ENCODE results near the gene PSMD13.
"Not testable (repeated sequence)": the region's sequence is repeated elsewhere in the genome, so short reads cannot be mapped to it uniquely, and the experiment has no call there.

The PSMD13 gene

GRCh38 chr11:236774-237767, at the start of gene PSMD13:
TSS of gene PSMD13 (plus strand) at chr11:236976. CDS start at chr11:237050, 74 bp downstream.
- peak; percentile 21 for DNase-seq

GRCh38 chr11:189200-189783, 47.5 kb upstream of the PSMD13 start:
- not testable (repeated sequence) for DNase-seq

- not testable (repeated sequence) for DNase-seq
These were observed 46.9 kb upstream of the PSMD13 start for GRCh38 chr11:189843-190311.

- not testable (repeated sequence) for DNase-seq
These were observed 46.2 kb upstream of the PSMD13 start for GRCh38 chr11:190546-190945.

- not testable (repeated sequence) for DNase-seq
These were observed 45.0 kb upstream of the PSMD13 start for GRCh38 chr11:191490-192478.

- DNase-seq: not testable (repeated sequence)
These were observed 44.1 kb upstream of the PSMD13 start, which contains the start of gene SCGB1C1 for GRCh38 chr11:192674-193128. TSS of gene SCGB1C1 (plus strand) at chr11:193078. CDS start at chr11:193100, 22 bp downstream.

- DNase-seq: not testable (repeated sequence)
These were observed 43.3 kb upstream of the PSMD13 start for GRCh38 chr11:193481-193880.

GRCh38 chr11:196786-197731, 39.7 kb upstream of the PSMD13 start:
- no peak for DNase-seq

- DNase-seq: no peak
These were observed 39.0 kb upstream of the PSMD13 start for GRCh38 chr11:197741-198235.

GRCh38 chr11:198236-198806, 38.5 kb upstream of the PSMD13 start:
- no peak for DNase-seq

- no peak for DNase-seq
These were observed 37.7 kb upstream of the PSMD13 start for GRCh38 chr11:199004-199581.

- no peak for DNase-seq
These were observed 37.0 kb upstream of the PSMD13 start for GRCh38 chr11:199782-200181.

- DNase-seq: no peak
These were observed 36.4 kb upstream of the PSMD13 start for GRCh38 chr11:200224-201003.

- no peak for DNase-seq
These were observed 34.8 kb upstream of the PSMD13 start for GRCh38 chr11:201966-202365.

GRCh38 chr11:202490-202889, 34.3 kb upstream of the PSMD13 start:
- DNase-seq: no peak

GRCh38 chr11:203056-203944, 33.5 kb upstream of the PSMD13 start:
- DNase-seq: no peak

GRCh38 chr11:203945-204586, 32.7 kb upstream of the PSMD13 start:
- no peak for DNase-seq

- DNase-seq: no peak
These were observed 32.1 kb upstream of the PSMD13 start for GRCh38 chr11:204587-205109.

Measured in DMS 273 treated with DMSO at 0.1 percent for 48 hours (cell line).